DND-41 (cell line): ENCODE results near the gene RRAS.

Source experiments
- ATAC-seq: fragments of 200-7000 bp; cut with Tn5 transposase; 3 replicates; pipeline ENCODE4 v1.9.1; 2021; ENCODE audit warnings: low read depth; ENCODE audit not compliant: insufficient read depth
- DNase-seq: peaks from one replicate; pipeline ENCODE4 v3.0.0-alpha.2; 2020
- H2AFZ ChIP-seq: 2 replicates; pipeline ENCODE4 v1.6.0; 2012; ENCODE audit warnings: low read depth, low read length
- H3K27ac ChIP-seq: 2 replicates; pipeline ENCODE4 v1.5.1; 2012; ENCODE audit warnings: low read length, inconsistent platforms
- H3K27me3 ChIP-seq: fragments of 200-600 bp; sonication (generic); 2 replicates; pipeline ENCODE4 v1.6.0; 2012; ENCODE audit warnings: low read length, mild to moderate bottlenecking, inconsistent platforms; ENCODE audit not compliant: insufficient read depth, poor library complexity
- H3K36me3 ChIP-seq: 2 replicates; pipeline ENCODE4 v1.5.1; 2012; ENCODE audit warnings: low read length, inconsistent platforms; ENCODE audit not compliant: insufficient read depth
- H3K4me1 ChIP-seq: 2 replicates; pipeline ENCODE4 v1.5.1; 2012; ENCODE audit warnings: mild to moderate bottlenecking, low read length; ENCODE audit not compliant: insufficient read depth
- H3K4me2 ChIP-seq: 2 replicates; pipeline ENCODE4 v1.6.0; 2012; ENCODE audit warnings: mild to moderate bottlenecking, moderate library complexity, low read length, inconsistent platforms; ENCODE audit not compliant: insufficient read depth
- H3K4me3 ChIP-seq, 2 experiments: fragments of 200-600 bp in 1 of 2; shearing (Covaris generic) in 1 of 2; 2 replicates each; pipeline ENCODE4 v1.5.1; 2012 to 2016; ENCODE audit warnings: inconsistent platforms in 2 of 2, low read length in 2 of 2, mild to moderate bottlenecking in 2 of 2, low read depth in 1 of 2, moderate library complexity in 1 of 2
- H3K79me2 ChIP-seq: 2 replicates; pipeline ENCODE4 v1.6.0; 2012; ENCODE audit warnings: low read length, inconsistent platforms; ENCODE audit not compliant: insufficient read depth
- H3K9ac ChIP-seq: 2 replicates; pipeline ENCODE4 v1.6.0; 2012; ENCODE audit warnings: low read depth, mild to moderate bottlenecking, inconsistent platforms, low read length, moderate library complexity
- H3K9me3 ChIP-seq: 2 replicates; pipeline ENCODE4 v1.5.1; 2012; ENCODE audit warnings: low read length, moderate library complexity, mild to moderate bottlenecking, inconsistent platforms; ENCODE audit not compliant: insufficient read depth, severe bottlenecking
- H4K20me1 ChIP-seq: 2 replicates; pipeline ENCODE4 v1.6.0; 2012; ENCODE audit warnings: low read length; ENCODE audit not compliant: insufficient read depth
- CTCF ChIP-seq: IDR thresholded peaks from 2 replicates; pipeline ENCODE4 v1.5.1; 2012; ENCODE audit warnings: borderline replicate concordance, low read length, moderate library complexity, mild to moderate bottlenecking; ENCODE audit not compliant: poor library complexity, severe bottlenecking; ENCODE audit errors: extremely low read depth
- EZH2 ChIP-seq: IDR thresholded peaks from 3 replicates; pipeline ENCODE4 v1.6.1; 2012; ENCODE audit warnings: borderline replicate concordance, low read depth, mild to moderate bottlenecking, moderate library complexity, low read length, inconsistent platforms; ENCODE audit not compliant: severe bottlenecking

The RRAS gene

GRCh38 chr19:49664171-49665035, 24.5 kb upstream of the RRAS start:
- Histone ChIP-seq H3K9me3 (no peaks in the 10 kb centered on the region), H3K79me2 (peaks cover 56% of the 10 kb centered on the region), H3K4me3 (peak overlapping the region; percentile 53 to 81), H4K20me1 (peaks cover 36% of the 10 kb centered on the region), H3K9ac (peak overlapping the region; percentile 72), H3K4me1 (peaks cover 36% of the 10 kb centered on the region), H3K27me3 (no peaks in the 10 kb centered on the region), H3K4me2 (peak overlapping the region; percentile 94), H3K27ac (peak overlapping the region; percentile 76), H3K36me3 (peaks cover 53% of the 10 kb centered on the region), H2AFZ (peak overlapping the region; percentile 72)
- no peak for TF ChIP-seq EZH2
- TF ChIP-seq CTCF, result peak; percentile 23
- peak; percentile 91 for DNase-seq
- peak; percentile 70 for ATAC-seq

GRCh38 chr19:49663224-49663623, 23.3 kb upstream of the RRAS start:
- peaks cover 59% of the 10 kb centered on the region for H3K36me3 ChIP-seq

GRCh38 chr19:49662011-49662410, 22.1 kb upstream of the RRAS start:
- H3K36me3 ChIP-seq, result peaks cover 64% of the 10 kb centered on the region
- H3K27me3 ChIP-seq, result no peaks in the 10 kb centered on the region
- TF ChIP-seq EZH2 (no peak), CTCF (no peak)
- peaks cover 27% of the 10 kb centered on the region for H3K4me1 ChIP-seq
- DNase-seq (no peak), ATAC-seq (no peak)
- peaks cover 47% of the 10 kb centered on the region for H3K79me2 ChIP-seq
- no peak overlapping the region for H3K4me3 ChIP-seq
- H4K20me1 ChIP-seq, result peaks cover 46% of the 10 kb centered on the region
- H3K4me2 ChIP-seq, result no peak overlapping the region
- no peak overlapping the region for H3K9ac ChIP-seq
- H2AFZ ChIP-seq, result no peak overlapping the region
- H3K9me3 ChIP-seq, result no peaks in the 10 kb centered on the region
- H3K27ac ChIP-seq, result no peak overlapping the region

More at GRCh38 chr19:49663224-49663623, 23.3 kb upstream of the RRAS start:
- H2AFZ ChIP-seq, result no peak overlapping the region
- H3K4me2 ChIP-seq, result peak overlapping the region; percentile 94
- no peaks in the 10 kb centered on the region for H3K9me3 ChIP-seq
- H3K27me3 ChIP-seq, result no peaks in the 10 kb centered on the region
- H3K79me2 ChIP-seq, result peaks cover 56% of the 10 kb centered on the region
- peaks cover 36% of the 10 kb centered on the region for H3K4me1 ChIP-seq
- DNase-seq (no peak), ATAC-seq (no peak)
- peaks cover 46% of the 10 kb centered on the region for H4K20me1 ChIP-seq
- peak overlapping the region; percentile 72 for H3K9ac ChIP-seq
- TF ChIP-seq EZH2, result no peak
- no peak for TF ChIP-seq CTCF
- no peak overlapping the region; the same call in 1 of the 2 replicates for H3K27ac ChIP-seq
- H3K4me3 ChIP-seq, result peak overlapping the region in 1 of 2 experiments; percentile 81; a peak in 2 of 4 replicates
